Hematopoietic multipotent progenitor cell treated with erythropoietin and hydrocortisone succinate and interleukin-3 and kit ligand, for 8 days (in vitro differentiated cells): Measurements from ENCODE around the gene CTSD.
"Not testable (repeated sequence)": the region's sequence is repeated elsewhere in the genome, so short reads cannot be mapped to it uniquely, and the experiment has no call there.

Experiments used
- DNase-seq: peaks from one replicate; pipeline ENCODE4 v3.0.0-alpha.2; 2015

The CTSD gene

GRCh38 chr11:1763796-1764661 lies at the start of gene CTSD:
Gene CTSD (minus strand): TSS chr11:1763927. CDS start chr11:1763859, 68 bp downstream.
- DNase-seq: peak; percentile 78

GRCh38 chr11:1813356-1813755 lies 49.6 kb upstream of the CTSD start:
- DNase-seq: not testable (repeated sequence)

GRCh38 chr11:1812801-1813200 lies 49.1 kb upstream of the CTSD start:
- DNase-seq: no peak

- DNase-seq: no peak
Measured at GRCh38 chr11:1812274-1812673, 48.5 kb upstream of the CTSD start.

GRCh38 chr11:1810761-1811160 lies 47.0 kb upstream of the CTSD start:
- DNase-seq: no peak

- DNase-seq: peak; percentile 16
Measured at GRCh38 chr11:1807264-1807995, 43.7 kb upstream of the CTSD start.

GRCh38 chr11:1805525-1805924 lies 41.8 kb upstream of the CTSD start:
- DNase-seq: no peak

- DNase-seq: not testable (repeated sequence)
Measured at GRCh38 chr11:1803835-1804519, 40.2 kb upstream of the CTSD start.

- DNase-seq: no peak
Measured at GRCh38 chr11:1803246-1803645, 39.5 kb upstream of the CTSD start.

GRCh38 chr11:1797391-1798125 lies 33.8 kb upstream of the CTSD start:
- DNase-seq: no peak

GRCh38 chr11:1796413-1797011 lies 32.8 kb upstream of the CTSD start:
- no peak for DNase-seq

GRCh38 chr11:1793081-1793480 lies 29.4 kb upstream of the CTSD start:
- DNase-seq: no peak

GRCh38 chr11:1792461-1792860 lies 28.7 kb upstream of the CTSD start:
- DNase-seq: no peak

GRCh38 chr11:1791912-1792311 lies 28.2 kb upstream of the CTSD start:
- no peak for DNase-seq

GRCh38 chr11:1786466-1786865 lies 22.7 kb upstream of the CTSD start:
- DNase-seq: no peak

GRCh38 chr11:1785749-1786413 lies 22.2 kb upstream of the CTSD start:
- DNase-seq: no peak

GRCh38 chr11:1784761-1785650 lies 21.3 kb upstream of the CTSD start:
- DNase-seq: no peak

- DNase-seq: no peak
Measured at GRCh38 chr11:1783725-1784529, 20.2 kb upstream of the CTSD start.

- no peak for DNase-seq
Measured at GRCh38 chr11:1782831-1783724, 19.4 kb upstream of the CTSD start.
